Activated naive CD8-positive, alpha-beta T cell treated with anti-CD3 and anti-CD28 coated beads, Interleukin-2, amount 50 U/mL, for 24 hours (primary cell): Measurements from ENCODE around the gene PCDHA7.
"Not testable (repeated sequence)": the region's sequence is repeated elsewhere in the genome, so short reads cannot be mapped to it uniquely, and the experiment has no call there.

Experiments used
- ATAC-seq: fragments of 150-1000 bp; cut with Tn5 transposase; one replicate; pipeline ENCODE4 v1.10.0; 2021
- DNase-seq: peaks from one replicate; pipeline ENCODE4 v3.0.0; 2021
- H3K27ac Mint-ChIP-seq: one replicate; pipeline ENCODE4 v1.8.0; 2021; ENCODE audit warnings: mild to moderate bottlenecking, mixed read lengths
- H3K27me3 Mint-ChIP-seq: one replicate; pipeline ENCODE4 v1.8.0; 2021; ENCODE audit warnings: mixed read lengths
- H3K36me3 Mint-ChIP-seq: one replicate; pipeline ENCODE4 v1.8.0; 2021; ENCODE audit warnings: low read depth, mixed read lengths
- H3K4me1 Mint-ChIP-seq: one replicate; pipeline ENCODE4 v1.8.0; 2021; ENCODE audit warnings: mixed read lengths
- H3K4me3 Mint-ChIP-seq: one replicate; pipeline ENCODE4 v1.8.0; 2021; ENCODE audit warnings: mild to moderate bottlenecking, moderate library complexity, mixed read lengths
- H3K9me3 Mint-ChIP-seq: one replicate; pipeline ENCODE4 v1.8.0; 2021; ENCODE audit warnings: mixed read lengths

PCDHA7 gene

GRCh38 chr5:140806834-140807775, 27.0 kb upstream of the PCDHA7 start, which contains the start of gene PCDHA4:
Gene PCDHA4, plus strand, starts transcription at chr5:140807068.
- Mint-ChIP-seq H3K4me3 (no peak within 1 kb of the TSS), H3K27me3 (peaks cover 19% of the 10 kb centered on the region), H3K27ac (no peak within 1 kb of the TSS), H3K4me1 (no peaks in the 10 kb centered on the region), H3K36me3 (peaks cover 6% of the 10 kb centered on the region), H3K9me3 (peaks cover 38% of the 10 kb centered on the region)
- DNase-seq (peak; percentile 14), ATAC-seq (no peak)

GRCh38 chr5:140808241-140808888, 25.7 kb upstream of the PCDHA7 start:
- H3K27ac Mint-ChIP-seq: not testable (repeated sequence)
- Mint-ChIP-seq H3K9me3 (peaks cover 49% of the 10 kb centered on the region), H3K27me3 (peaks cover 20% of the 10 kb centered on the region)

GRCh38 chr5:140808889-140809291, 25.2 kb upstream of the PCDHA7 start:
- Mint-ChIP-seq H3K36me3 (peaks cover 5% of the 10 kb centered on the region), H3K4me3 (no peak overlapping the region), H3K9me3 (peaks cover 46% of the 10 kb centered on the region), H3K27me3 (peaks cover 18% of the 10 kb centered on the region), H3K27ac (no peak overlapping the region), H3K4me1 (no peaks in the 10 kb centered on the region)
- DNase-seq (no peak), ATAC-seq (no peak)

More at GRCh38 chr5:140808241-140808888, 25.7 kb upstream of the PCDHA7 start:
- not testable (repeated sequence) for H3K4me1 Mint-ChIP-seq, DNase-seq, ATAC-seq, H3K36me3 Mint-ChIP-seq, H3K4me3 Mint-ChIP-seq

GRCh38 chr5:140821375-140822280, 12.4 kb upstream of the PCDHA7 start, which contains the start of gene PCDHA5:
Gene PCDHA5, plus strand, starts transcription at chr5:140821613.
- Mint-ChIP-seq H3K9me3 (peaks cover 14% of the 10 kb centered on the region), H3K4me3 (no peak within 1 kb of the TSS), H3K27me3 (peaks cover 18% of the 10 kb centered on the region), H3K36me3 (peaks cover 5% of the 10 kb centered on the region), H3K27ac (no peak within 1 kb of the TSS), H3K4me1 (no peaks in the 10 kb centered on the region)
- ATAC-seq (no peak), DNase-seq (peak; percentile 40)

GRCh38 chr5:140822281-140822629, 11.8 kb upstream of the PCDHA7 start:
- DNase-seq (no peak), ATAC-seq (no peak)
- Mint-ChIP-seq H3K4me1 (no peaks in the 10 kb centered on the region), H3K4me3 (no peak overlapping the region), H3K36me3 (peaks cover 7% of the 10 kb centered on the region), H3K27ac (no peak overlapping the region), H3K27me3 (peaks cover 23% of the 10 kb centered on the region), H3K9me3 (peaks cover 20% of the 10 kb centered on the region)

GRCh38 chr5:140822969-140823368, 11.1 kb upstream of the PCDHA7 start:
- H3K27ac Mint-ChIP-seq, H3K4me1 Mint-ChIP-seq, H3K36me3 Mint-ChIP-seq, DNase-seq, H3K4me3 Mint-ChIP-seq, ATAC-seq: not testable (repeated sequence)
- H3K9me3 Mint-ChIP-seq: peaks cover 22% of the 10 kb centered on the region
- peaks cover 28% of the 10 kb centered on the region for H3K27me3 Mint-ChIP-seq

GRCh38 chr5:140823475-140823874, 10.6 kb upstream of the PCDHA7 start:
- H3K36me3 Mint-ChIP-seq: peaks cover 12% of the 10 kb centered on the region
- peaks cover 21% of the 10 kb centered on the region for H3K9me3 Mint-ChIP-seq
- no peaks in the 10 kb centered on the region for H3K4me1 Mint-ChIP-seq
- H3K27me3 Mint-ChIP-seq: peaks cover 31% of the 10 kb centered on the region
- DNase-seq (no peak), ATAC-seq (no peak)
- H3K4me3 Mint-ChIP-seq: no peak overlapping the region
- no peak overlapping the region for H3K27ac Mint-ChIP-seq

GRCh38 chr5:140827704-140828361, 6.2 kb upstream of the PCDHA7 start, which contains the start of gene PCDHA6:
Gene PCDHA6, plus strand, starts transcription at chr5:140827960. Its CDS starts 132 bp downstream, at chr5:140828092.
- peaks cover 14% of the 10 kb centered on the region for H3K36me3 Mint-ChIP-seq
- no peak within 1 kb of the TSS for H3K4me3 Mint-ChIP-seq
- no peaks in the 10 kb centered on the region for H3K4me1 Mint-ChIP-seq
- DNase-seq: no peak
- peaks cover 33% of the 10 kb centered on the region for H3K9me3 Mint-ChIP-seq
- H3K27me3 Mint-ChIP-seq: peaks cover 26% of the 10 kb centered on the region
- no peak for ATAC-seq
- H3K27ac Mint-ChIP-seq: no peak within 1 kb of the TSS

- Mint-ChIP-seq H3K36me3 (peaks cover 14% of the 10 kb centered on the region), H3K4me3 (no peak overlapping the region), H3K27ac (no peak overlapping the region), H3K27me3 (peaks cover 29% of the 10 kb centered on the region), H3K9me3 (peaks cover 36% of the 10 kb centered on the region), H3K4me1 (no peaks in the 10 kb centered on the region)
- no peak for DNase-seq
- no peak for ATAC-seq
These were observed 5.7 kb upstream of the PCDHA7 start for GRCh38 chr5:140828362-140828737.

- DNase-seq, ATAC-seq, H3K27ac Mint-ChIP-seq, H3K4me1 Mint-ChIP-seq, H3K4me3 Mint-ChIP-seq: not testable (repeated sequence)
- Mint-ChIP-seq H3K36me3 (peaks cover 15% of the 10 kb centered on the region), H3K27me3 (peaks cover 38% of the 10 kb centered on the region), H3K9me3 (peaks cover 40% of the 10 kb centered on the region)
These were observed 4.3 kb upstream of the PCDHA7 start for GRCh38 chr5:140829511-140830501.

GRCh38 chr5:140834439-140835008, 455 bp downstream of the PCDHA7 start:
- not testable (repeated sequence) for H3K4me1 Mint-ChIP-seq, DNase-seq, H3K4me3 Mint-ChIP-seq, ATAC-seq, H3K27ac Mint-ChIP-seq, H3K36me3 Mint-ChIP-seq
- Mint-ChIP-seq H3K27me3 (peaks cover 21% of the 10 kb centered on the region), H3K9me3 (peaks cover 23% of the 10 kb centered on the region)

GRCh38 chr5:140835622-140836510, 1.8 kb downstream of the PCDHA7 start:
- no peak for ATAC-seq
- DNase-seq: no peak
- Mint-ChIP-seq H3K36me3 (peaks cover 6% of the 10 kb centered on the region), H3K4me3 (no peak overlapping the region), H3K27me3 (peaks cover 30% of the 10 kb centered on the region), H3K4me1 (no peaks in the 10 kb centered on the region), H3K27ac (no peak overlapping the region), H3K9me3 (peaks cover 29% of the 10 kb centered on the region)
